Fibroblast of mammary gland (primary cell): ENCODE results near the gene HSPA12B.

Experiments
- DNase-seq: peaks from one replicate; pipeline ENCODE4 v3.0.0-alpha.2; 2010; ENCODE audit warnings: low read depth
- H3K4me3 ChIP-seq: 2 replicates; pipeline ENCODE4 v1.5.1; 2011; ENCODE audit warnings: low read depth, mild to moderate bottlenecking, low read length, moderate library complexity; ENCODE audit not compliant: control insufficient read depth
- TF ChIP-seq, protein P1 (sequence below): conservative IDR thresholded peaks from 2 replicates; pipeline ENCODE4 v1.5.1; 2011; ENCODE audit warnings: low read depth, low read length, inconsistent platforms; ENCODE audit not compliant: control insufficient read depth, insufficient read depth

Gene HSPA12B

DNA sequence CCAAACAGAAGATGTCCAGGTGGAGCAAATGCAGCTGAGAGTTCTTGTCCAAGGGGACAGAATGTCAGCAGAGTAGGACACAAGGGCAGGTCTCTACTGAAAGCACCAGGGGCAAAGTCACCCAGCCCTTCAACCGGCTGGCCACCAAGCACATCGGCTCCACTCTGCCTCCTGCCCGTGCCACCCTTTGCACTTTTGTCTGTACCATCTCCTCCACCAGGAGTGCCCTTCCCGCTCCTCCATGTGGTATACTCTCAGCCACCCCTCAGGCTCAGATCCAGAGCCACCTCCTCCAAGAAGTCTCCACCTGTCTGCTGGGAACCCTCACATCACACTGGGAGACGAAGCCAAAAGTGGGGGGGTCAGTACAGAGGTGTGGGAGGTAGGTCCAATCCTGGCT, 4.1 kb upstream of the HSPA12B start:
- no peak for DNase-seq
- no peak overlapping the region for H3K4me3 ChIP-seq
- TF ChIP-seq, protein P1, sequence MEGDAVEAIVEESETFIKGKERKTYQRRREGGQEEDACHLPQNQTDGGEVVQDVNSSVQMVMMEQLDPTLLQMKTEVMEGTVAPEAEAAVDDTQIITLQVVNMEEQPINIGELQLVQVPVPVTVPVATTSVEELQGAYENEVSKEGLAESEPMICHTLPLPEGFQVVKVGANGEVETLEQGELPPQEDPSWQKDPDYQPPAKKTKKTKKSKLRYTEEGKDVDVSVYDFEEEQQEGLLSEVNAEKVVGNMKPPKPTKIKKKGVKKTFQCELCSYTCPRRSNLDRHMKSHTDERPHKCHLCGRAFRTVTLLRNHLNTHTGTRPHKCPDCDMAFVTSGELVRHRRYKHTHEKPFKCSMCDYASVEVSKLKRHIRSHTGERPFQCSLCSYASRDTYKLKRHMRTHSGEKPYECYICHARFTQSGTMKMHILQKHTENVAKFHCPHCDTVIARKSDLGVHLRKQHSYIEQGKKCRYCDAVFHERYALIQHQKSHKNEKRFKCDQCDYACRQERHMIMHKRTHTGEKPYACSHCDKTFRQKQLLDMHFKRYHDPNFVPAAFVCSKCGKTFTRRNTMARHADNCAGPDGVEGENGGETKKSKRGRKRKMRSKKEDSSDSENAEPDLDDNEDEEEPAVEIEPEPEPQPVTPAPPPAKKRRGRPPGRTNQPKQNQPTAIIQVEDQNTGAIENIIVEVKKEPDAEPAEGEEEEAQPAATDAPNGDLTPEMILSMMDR: no peak

DNA sequence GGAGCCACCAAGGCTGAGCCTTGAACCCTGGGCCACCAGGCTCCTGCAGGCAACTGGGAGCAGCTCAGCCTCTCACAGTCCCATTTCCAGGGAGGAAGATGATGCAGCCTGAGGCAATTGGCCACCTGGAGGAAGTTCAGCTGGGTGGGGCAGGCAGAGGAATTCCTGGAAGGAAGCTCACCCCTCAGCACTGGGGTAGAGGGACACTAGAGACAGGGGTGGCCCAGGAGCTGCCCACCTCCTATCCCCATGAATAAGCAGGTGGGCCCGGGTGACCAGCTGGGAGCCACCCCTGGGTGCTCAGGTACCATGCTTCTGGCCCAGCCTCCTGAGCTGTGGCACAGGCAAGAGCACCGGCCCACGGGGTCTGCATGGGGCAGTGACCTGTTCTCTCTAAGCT, 3.6 kb upstream of the HSPA12B start:
- DNase-seq: no peak
- no peak overlapping the region for H3K4me3 ChIP-seq
- TF ChIP-seq, protein P1: no peak

DNA sequence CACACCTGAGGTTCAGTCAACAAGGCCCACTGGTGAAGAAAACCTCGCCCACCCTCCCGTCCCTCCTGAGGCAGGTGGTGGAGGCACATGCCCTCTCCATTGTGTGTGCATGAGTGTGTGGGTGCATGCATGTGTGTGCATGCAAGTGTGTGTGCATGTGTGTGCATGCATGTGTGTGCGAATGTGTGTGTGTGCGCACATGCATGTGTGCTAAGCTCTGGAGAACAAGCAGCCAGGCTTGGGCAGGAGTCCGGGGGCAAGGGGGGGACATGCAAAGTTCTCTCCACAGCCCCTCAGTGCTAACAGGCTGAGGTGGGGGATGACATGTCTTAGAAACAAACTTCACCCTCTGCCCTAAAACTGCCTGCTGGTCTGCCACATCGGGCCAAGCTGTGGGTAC, 3.1 kb upstream of the HSPA12B start:
- no peak for DNase-seq
- TF ChIP-seq, protein P1: no peak
- H3K4me3 ChIP-seq: no peak overlapping the region

DNA sequence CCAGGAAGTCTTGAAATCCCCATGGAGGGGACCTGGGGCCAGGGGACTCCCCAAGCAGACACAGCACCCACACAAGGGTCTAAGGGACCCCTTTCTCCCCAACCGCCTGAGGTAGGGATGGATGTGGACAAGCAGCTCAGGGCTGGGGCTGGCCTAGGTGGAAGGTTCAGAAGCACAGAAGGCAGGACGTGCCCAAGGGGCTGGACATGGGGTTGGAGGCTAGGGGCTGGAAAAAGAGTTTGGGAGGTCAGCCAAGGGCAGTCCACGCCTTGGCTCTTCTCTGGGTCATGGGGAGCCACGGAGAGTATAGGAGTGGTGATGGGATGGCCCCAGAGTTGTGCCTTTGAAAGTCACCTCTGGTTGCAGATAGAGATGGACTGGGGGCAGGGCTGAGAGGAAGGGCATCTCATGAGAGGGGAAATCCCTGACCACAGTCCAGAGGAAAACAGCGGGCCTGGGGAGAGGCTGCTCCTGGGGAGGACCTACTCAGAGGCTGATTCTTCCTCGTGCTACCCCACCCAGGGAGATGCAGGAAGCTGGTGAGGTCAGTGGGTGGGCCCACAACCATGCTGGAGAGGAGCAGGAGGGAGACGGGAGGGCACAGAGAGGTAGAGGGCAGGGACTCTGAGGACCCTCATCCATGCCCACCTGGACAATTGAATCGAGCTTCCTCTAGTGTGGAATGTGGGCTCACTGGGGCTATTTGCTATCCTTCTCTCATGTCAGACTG, 2.5 kb upstream of the HSPA12B start:
- TF ChIP-seq, protein P1: no peak
- DNase-seq: no peak
- H3K4me3 ChIP-seq: no peak overlapping the region

DNA sequence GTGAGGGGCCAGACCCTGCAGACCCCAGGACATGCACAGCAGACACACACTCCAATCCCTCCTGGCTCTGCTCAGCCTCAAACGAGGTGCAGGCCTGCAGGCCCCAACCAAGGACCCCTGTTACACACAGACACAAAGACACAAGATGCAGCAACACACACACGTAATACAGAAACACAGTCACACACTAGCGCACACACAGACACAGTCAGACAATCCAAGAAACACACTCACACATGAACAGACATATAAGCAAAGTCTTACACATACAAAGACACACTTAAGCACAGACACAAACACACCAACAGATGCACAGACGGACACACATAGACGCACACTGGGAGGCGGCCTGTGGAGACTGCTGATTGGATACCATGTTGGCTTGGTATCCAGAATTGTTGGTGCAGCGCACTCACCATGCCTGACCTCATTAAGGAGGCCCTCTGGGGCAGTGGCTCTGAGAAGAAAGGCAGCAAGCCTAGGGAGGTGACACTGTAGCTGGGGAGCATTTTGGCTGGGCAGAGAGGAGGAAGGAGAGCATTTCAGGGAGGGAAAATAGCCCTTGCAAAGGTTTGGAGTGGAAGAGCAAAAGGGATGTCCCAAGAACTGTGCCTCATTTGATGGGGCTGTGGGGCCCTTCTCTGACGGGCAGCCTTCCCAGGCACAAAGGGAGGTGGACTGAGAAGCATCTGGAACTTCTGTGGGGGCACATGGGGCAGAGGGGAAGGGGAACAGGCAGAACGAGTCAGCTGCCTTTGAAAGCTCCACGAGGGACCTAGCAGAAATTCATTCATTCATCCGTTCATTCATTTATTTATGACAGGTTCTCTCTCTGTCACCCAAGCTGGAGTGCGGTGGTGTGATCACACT, 1.4 kb upstream of the HSPA12B start:
- no peak for DNase-seq
- TF ChIP-seq, protein P1: no peak

DNA sequence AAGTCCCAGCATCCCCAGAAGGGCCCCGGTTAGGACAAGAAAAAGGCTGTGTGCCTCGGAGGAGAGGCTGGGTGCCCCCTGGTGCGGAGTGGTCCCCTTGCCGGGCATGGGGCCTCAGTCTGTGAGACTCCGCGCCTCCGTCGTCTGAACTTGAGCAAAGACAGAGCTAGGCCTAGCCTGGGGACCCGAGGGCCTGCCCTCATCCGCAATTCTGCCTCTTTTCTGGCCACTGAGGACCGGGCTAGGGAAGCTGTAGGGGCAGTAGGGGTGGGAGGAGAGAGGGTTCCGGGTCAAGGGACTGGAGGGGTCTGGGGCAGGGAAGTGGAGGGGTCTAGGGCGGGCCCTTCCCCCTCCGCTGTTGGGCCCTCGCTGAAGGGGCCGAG, 550 bp upstream of the HSPA12B start:
- no peak for DNase-seq
- TF ChIP-seq, protein P1: no peak
- H3K4me3 ChIP-seq: no peak overlapping the region

More for the DNA sequence above, 1.4 kb upstream of the HSPA12B start:
- no peak overlapping the region for H3K4me3 ChIP-seq
